Upper lobe of left lung (tissue), 4 donors: Measurements from ENCODE around the gene ZDHHC14.

Experiments
- POLR2AphosphoS5 ChIP-seq, 2 donors: sonication (generic); formaldehyde crosslinking; IDR thresholded peaks; one replicate each; pipeline ENCODE4 v1.5.1; 2017; ENCODE audit warnings: antibody characterized with exemption in 2 of 2
- TF ChIP-seq, protein P1 (sequence below), 6 experiments: fragments of 450-650 bp in 4 of 6; fragments of 200-600 bp in 2 of 6; sonication (generic) in 2 of 6; IDR thresholded peaks; one replicate each; pipeline ENCODE4 v1.5.1; 2016 to 2019; ENCODE audit warnings: antibody characterized with exemption in 6 of 6

DNA sequence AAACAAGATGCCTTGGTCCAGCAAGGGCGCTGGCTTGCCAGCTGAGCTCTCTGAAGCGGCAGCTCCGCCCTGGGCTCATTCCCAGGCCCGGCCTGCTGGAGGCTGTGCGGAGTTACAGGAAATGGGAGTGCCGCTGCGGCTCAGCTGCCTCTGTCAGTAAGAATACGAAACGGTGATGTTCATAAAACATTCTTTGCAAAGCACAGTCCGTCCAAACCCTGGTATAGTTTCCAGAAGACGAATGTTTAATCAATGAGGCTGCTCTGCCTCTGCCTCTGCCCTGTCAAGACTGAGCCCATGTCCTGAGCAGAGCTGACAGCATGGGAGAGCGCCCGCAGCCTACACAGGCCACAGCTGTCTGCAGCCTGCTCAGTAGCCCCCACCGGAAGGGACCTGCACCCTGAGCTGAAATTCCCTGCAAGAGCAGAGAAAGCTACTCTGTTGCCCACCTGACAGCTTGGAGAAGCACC is 288.8 kb downstream of the ZDHHC14 start:
- TF ChIP-seq, protein P1, sequence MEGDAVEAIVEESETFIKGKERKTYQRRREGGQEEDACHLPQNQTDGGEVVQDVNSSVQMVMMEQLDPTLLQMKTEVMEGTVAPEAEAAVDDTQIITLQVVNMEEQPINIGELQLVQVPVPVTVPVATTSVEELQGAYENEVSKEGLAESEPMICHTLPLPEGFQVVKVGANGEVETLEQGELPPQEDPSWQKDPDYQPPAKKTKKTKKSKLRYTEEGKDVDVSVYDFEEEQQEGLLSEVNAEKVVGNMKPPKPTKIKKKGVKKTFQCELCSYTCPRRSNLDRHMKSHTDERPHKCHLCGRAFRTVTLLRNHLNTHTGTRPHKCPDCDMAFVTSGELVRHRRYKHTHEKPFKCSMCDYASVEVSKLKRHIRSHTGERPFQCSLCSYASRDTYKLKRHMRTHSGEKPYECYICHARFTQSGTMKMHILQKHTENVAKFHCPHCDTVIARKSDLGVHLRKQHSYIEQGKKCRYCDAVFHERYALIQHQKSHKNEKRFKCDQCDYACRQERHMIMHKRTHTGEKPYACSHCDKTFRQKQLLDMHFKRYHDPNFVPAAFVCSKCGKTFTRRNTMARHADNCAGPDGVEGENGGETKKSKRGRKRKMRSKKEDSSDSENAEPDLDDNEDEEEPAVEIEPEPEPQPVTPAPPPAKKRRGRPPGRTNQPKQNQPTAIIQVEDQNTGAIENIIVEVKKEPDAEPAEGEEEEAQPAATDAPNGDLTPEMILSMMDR (IDR thresholded peaks at IDR 0.05): peak in 5 of 6 experiments; percentile 19 to 41 (median 24)
- peak in 1 of 2 donors; percentile 19 for TF ChIP-seq POLR2AphosphoS5 (IDR thresholded peaks at IDR 0.05)
